Measurements from ENCODE around the gene DCAF8L1.
"Not testable (repeated sequence)": the region's sequence is repeated elsewhere in the genome, so short reads cannot be mapped to it uniquely, and the experiment has no call there.

DCAF8L1 gene

GRCh38 chrX:27981349-27981748, at the start of gene DCAF8L1:
DCAF8L1 (minus strand) TSS chrX:27981449; CDS start chrX:27981334, 115 bp downstream.
- no peak for DNase-seq

GRCh38 chrX:28022371-28022770, 41.1 kb upstream of the DCAF8L1 start:
- no peak for DNase-seq

- no peak for DNase-seq
These were observed 35.6 kb upstream of the DCAF8L1 start for GRCh38 chrX:28016823-28017222.

- DNase-seq = no peak
These were observed 34.7 kb upstream of the DCAF8L1 start for GRCh38 chrX:28015993-28016392.

GRCh38 chrX:28010875-28011274, 29.6 kb upstream of the DCAF8L1 start:
- DNase-seq = no peak

- no peak for DNase-seq
These were observed 17.4 kb upstream of the DCAF8L1 start for GRCh38 chrX:27998666-27999065.

GRCh38 chrX:27997622-27998021, 16.4 kb upstream of the DCAF8L1 start:
- DNase-seq = no peak

- no peak for DNase-seq
These were observed 14.9 kb upstream of the DCAF8L1 start for GRCh38 chrX:27996132-27996531.

- DNase-seq = no peak
These were observed 14.4 kb upstream of the DCAF8L1 start for GRCh38 chrX:27995611-27996010.

GRCh38 chrX:27987862-27988646, 6.8 kb upstream of the DCAF8L1 start:
- no peak for DNase-seq

- DNase-seq = not testable (repeated sequence)
These were observed 4.3 kb downstream of the DCAF8L1 start for GRCh38 chrX:27976934-27977333.

GRCh38 chrX:27976284-27976683, 5.0 kb downstream of the DCAF8L1 start:
- no peak for DNase-seq

- DNase-seq = no peak
These were observed 12.4 kb downstream of the DCAF8L1 start for GRCh38 chrX:27968878-27969277.

- DNase-seq = no peak
These were observed 12.9 kb downstream of the DCAF8L1 start for GRCh38 chrX:27968352-27968751.

- DNase-seq = no peak
These were observed 14.3 kb downstream of the DCAF8L1 start for GRCh38 chrX:27966955-27967354.

GRCh38 chrX:27966492-27966891, 14.8 kb downstream of the DCAF8L1 start:
- no peak for DNase-seq

GRCh38 chrX:27965348-27965747, 15.9 kb downstream of the DCAF8L1 start:
- DNase-seq = not testable (repeated sequence)

GRCh38 chrX:27964432-27964831, 16.8 kb downstream of the DCAF8L1 start:
- no peak for DNase-seq

- DNase-seq = not testable (repeated sequence)
These were observed 20.8 kb downstream of the DCAF8L1 start for GRCh38 chrX:27960410-27960809.

GRCh38 chrX:27953171-27953570, 28.1 kb downstream of the DCAF8L1 start:
- DNase-seq = no peak

- no peak for DNase-seq
These were observed 47.9 kb downstream of the DCAF8L1 start for GRCh38 chrX:27933361-27933760.
